ENCODE data around the gene UPK3A. TPM values are rescaled to one million over a fixed set of nuclear protein-coding genes. Genes with fewer than 3 reads are reported as not detected.
A peak's percentile ranks its signal among the peaks of the same experiment; 100 is the strongest.
"Not testable (repeated sequence)": the region's sequence is repeated elsewhere in the genome, so short reads cannot be mapped to it uniquely, and the experiment has no call there.

Gene UPK3A
- total RNA-seq, 1 experiment from 2014 or later: not detected

DNA sequence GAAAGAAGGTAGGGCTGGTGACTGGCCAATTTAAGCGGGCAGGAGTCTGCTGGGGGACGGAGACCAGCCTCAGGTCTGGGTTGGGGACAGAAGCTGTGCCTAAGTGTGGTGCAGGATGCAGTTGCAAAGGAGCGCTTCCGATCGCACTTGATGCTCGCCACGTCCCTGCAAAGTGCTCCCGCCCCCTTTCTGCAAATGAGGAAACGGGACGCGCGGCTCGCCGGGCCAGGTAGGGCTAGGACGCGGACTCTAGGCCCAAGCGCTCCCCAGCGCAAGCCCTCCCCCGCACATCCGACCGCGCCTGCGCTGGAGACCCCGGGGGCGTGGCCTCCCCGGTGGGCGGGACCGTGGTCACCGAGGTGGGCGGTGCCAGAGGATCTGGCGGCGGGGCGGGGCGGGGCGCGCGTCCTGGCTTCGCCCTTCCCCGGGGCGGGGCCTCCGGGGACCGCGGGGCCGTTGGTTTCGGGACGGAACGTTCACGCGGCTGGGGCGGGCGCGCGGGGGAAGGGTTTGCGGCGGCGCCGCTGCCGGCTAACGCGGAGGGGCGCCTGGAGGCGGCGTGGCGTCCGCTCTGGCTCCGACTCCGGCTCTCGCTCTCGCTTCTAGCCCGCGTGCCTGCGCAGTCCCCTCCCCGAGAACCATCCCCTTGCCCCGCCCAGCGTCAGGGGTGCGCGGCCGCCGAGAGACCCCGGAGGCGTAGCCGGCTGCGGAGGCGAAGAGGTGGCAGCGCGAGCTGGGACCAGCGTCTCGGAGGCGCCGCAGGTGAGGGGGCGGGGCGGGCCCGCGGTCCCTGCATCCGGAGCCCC lies 24.9 kb downstream of the UPK3A start, which contains the start of gene FAM118A:
Gene FAM118A, plus strand, starts transcription at position 513 of the 806 bp plus-strand sequence. CDS start 12,446 bp downstream, outside the sequence.
- DNase-seq (ENCODE audit: low read depth): peak; percentile 82

DNA sequence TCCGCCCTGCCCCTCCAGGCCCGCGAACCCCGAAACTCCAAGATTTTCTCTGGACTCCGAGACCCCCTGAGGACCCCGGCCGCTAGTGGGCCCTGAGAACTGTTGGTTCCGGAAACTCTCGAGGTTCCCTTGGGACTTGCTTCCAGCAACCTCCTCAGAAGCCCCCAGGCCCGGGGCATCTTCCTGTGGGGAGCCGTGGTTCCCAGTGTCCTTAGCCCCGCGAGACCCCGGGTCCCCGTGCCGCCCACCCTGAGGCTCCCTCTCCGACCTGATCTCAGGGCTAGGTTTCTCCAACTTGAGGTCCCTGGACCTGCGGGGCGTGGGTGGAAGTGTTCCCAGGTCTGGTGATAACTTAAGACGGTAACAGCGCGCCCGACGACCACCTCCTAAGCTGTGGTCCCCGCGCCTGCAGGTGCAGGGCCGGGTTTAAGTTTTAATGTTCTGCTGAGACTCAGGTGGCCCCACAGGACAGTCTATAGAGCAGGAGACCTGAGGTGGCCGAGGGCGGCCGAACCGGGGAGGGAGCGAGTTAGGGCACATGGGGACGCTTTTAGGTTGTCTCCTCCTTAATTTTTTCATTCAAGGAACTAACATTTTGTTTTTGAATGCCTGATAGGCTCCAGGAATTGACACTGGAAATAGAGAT lies 25.7 kb downstream of the UPK3A start:
- no peak for DNase-seq (ENCODE audit: low read depth)

DNA sequence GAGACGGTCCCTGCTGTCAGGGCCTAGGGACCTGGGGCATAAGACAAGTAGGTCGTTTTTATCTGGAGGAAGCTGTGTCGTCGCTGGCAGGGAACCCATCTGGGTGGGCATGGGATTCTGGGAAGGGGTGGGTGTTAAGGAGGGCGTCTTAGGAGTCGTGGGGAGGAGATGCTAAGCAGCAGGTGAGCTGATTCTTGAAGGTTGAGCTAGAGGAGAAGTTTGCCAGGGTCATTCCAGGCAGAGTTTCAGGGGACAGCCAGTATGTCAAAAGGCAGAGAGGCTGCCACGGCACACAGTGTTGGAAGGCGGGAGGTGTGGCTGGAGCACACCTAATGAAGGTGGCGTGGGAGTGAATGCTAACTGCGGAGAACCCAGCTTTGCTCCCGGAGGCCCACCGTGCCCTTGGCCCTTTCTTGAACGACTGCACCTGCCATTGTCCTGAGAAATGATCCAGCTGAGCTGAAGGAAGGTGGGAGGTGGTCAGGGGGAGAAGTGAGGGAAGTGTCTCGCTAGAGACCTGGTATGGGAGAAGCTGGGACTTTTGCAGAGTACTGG lies 26.3 kb downstream of the UPK3A start:
- DNase-seq (ENCODE audit: low read depth): no peak

DNA sequence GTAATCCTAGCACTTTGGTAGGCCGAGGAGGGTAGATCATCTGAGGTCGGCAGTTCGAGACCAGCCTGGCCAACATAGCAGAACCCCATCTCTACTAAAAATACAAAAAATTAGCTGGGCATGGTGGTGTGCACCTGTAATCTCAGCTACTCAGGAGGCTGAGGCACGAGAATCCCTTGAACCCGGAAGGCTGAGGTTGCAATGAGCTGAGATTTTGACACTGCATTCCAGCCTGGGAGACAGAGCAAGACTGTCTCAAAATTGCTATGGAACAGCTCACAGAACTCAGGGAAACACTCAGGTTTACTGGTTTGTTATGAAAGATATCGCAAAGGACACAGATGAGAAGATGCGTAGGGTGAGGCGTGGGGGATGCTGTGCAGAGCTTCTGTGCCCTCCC lies 27.7 kb downstream of the UPK3A start:
- DNase-seq (ENCODE audit: low read depth): no peak

DNA sequence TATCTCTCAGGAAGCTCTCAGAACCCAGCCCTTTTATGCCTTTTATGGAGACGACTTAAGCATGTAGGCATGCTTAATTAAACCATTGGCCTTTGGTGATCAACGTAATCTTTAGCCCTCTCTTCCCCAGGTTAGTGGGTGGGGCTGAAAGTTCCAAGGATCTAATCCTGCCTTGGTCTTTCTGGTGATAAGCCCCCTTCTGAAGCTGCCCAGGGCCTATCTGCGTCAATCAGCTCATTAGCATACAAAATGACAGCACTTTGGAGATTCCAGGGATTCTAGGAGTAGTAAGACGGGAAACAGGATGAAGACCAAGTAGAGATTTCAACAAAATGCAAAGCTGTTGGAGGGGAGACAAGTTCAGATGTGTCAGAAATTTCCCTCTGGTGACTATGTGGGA lies 28.1 kb downstream of the UPK3A start:
- no peak for DNase-seq (ENCODE audit: low read depth)

DNA sequence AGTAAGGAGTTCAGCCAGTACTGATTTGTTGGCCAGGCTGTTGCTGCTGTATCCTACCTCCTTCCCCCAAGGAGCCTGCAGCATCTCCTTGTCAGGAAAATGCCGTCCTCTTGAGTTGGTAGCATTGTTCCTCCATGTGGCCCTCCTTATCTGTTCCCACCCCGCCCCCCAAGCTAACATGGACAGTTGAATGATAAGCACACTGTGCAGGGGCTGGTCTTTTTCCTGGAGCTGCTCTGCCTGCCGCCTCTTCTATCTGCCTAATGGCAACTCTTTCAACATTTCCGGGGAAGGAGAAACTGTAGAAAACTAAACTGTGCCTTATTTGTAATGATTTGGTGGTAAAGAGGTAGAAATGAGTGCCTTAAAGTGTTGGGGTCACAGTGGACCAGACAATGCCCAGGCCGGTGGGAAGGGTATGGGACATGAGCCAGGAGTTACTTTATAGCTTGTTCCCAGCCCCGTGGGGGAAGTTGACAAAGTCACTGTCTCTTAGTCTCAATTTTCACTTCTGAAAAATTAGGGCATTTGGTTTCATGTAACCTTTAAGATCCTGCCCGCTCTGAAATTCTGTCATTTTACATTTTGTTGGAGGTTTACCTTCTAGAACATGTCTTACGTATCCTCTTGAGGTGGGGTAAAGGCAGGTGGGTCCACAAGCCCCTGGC lies 29.4 kb downstream of the UPK3A start:
- DNase-seq (ENCODE audit: low read depth): no peak

DNA sequence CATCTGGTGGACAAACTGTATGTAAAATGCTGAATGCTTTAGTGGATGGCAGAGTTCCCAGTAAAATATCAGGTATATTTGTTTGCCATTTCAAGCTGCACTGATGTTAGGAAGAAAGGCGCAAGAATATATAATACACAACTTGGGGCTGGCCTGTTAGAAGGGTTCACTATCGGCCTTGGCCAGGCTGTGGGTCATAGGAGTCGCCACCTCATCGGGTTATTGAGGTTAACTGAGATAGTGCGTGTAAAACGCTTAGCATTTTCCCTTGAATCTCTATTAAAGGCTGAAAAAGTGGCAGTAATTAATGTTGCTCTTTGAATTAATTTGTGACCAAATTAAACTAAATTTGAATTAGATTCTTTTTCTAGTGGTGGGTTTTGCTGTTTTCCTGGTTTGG lies 30.0 kb downstream of the UPK3A start:
- DNase-seq (ENCODE audit: low read depth): no peak

DNA sequence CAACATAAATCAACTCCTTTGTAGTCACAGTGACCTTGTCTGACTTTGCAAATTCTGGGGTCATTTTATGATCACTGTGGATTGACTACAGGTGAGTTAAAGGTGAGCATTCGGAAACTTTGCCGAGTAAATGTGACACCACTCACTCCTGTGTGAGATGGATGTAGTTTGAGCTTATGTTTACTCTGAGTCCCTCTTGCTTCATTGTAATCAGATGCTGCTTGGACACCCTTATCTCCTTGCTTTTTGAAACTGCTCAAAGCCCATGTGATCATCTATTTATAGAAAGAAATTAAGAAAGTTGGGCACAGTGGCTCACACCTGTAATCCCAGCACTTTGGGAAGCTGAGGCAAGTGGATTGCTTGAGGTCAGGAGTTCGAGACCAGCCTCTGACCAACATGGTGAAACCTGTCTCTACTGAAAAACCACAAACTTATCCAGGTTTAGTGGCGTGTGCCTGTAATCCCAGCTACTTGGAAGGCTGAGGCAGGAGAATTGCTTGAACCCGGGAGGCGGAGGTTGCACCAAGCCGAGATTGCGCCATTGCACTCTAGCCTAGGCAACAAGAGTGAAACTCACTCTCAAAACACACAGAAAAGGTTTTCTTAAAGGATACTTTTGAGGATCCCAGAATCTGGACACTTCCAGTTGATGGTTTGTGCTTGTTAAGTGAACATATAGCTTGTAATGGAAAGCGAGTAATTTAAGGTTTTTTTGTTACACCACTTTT lies 32.2 kb downstream of the UPK3A start:
- DNase-seq (ENCODE audit: low read depth): no peak

DNA sequence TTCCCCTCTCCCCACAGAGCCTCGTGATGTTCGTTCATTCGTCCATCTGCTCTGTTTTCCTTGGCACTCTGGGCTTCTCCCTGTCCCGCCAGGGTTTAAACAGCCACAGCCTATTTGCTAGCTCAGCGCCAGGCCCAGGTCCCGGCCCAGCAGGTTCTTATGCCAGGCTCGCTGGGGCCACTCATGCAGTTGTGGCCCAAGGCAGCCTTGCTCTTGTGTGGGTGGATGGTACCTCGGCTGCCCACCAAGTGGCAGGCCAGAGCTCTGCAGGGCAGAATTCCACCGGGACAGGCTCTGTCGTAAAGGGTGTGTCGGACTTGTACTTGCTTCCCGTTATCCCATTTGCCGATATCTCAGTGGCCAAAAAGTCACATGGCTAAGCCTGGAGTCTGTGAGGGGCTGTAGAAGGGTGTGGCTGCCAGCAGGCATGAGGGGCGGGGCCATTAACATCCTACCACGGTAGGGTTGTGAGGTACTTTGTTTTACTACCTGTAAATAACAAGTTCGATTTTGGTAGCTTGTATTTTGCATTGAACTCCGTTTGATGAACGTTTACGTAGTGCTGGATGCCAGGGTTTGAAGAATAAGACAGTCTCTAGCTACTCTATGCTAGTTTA lies 32.9 kb downstream of the UPK3A start:
- peak; percentile 23 for DNase-seq (ENCODE audit: low read depth)

DNA sequence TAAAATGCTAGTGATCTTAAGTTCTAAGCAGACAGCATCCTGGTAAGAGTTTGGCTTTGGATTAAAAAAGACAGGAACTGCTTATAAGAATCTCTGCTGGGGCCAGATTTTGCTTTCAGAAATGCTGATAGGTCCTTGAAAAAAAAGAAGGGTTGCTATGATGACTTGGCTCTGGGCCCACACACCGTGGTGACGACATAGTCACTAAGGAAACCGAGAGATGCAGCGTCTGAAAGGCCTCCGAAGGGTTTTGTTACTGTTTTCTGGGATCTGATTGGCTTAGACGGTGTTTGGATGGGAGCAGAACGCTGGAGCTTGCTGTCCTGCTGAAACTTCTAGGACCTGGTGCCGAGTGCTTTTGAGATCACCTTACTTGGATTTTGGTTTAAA lies 33.4 kb downstream of the UPK3A start:
- peak; percentile 68 for DNase-seq (ENCODE audit: low read depth)

DNA sequence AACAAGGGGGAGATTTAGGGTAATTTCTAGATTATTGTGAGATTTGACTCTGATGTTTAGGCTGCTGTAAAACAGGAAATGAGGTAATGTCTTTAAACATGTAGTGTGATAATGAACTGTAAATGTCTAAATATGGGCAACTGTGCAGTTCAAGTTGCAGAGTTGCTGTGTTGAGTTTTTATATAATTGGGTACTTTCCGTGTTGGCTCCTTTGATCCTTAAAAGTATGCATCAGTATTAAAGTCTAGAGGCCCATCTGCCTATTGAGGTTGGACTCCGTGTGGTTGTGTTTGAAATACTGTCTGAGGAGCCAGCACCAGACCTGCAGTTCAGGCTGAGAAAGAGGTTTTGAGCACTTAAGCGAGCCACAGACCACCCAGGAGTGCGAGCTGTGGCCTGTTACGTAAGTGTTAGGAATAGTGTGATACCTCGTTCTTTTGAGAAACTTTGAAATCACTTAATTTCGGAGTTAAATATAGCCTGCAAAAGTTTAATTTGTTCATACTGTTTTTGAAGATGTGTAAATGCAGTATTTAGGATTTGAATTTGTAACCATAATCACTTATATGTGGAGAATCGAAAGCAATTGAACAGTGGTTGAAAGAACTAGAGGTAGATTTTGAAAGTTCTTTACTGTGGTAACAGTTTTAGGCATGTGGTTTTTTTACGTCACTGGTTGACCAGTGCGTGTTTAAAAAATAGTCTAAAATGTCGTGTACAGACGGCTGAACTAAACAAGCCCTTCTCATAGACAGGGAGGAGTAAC lies 34.0 kb downstream of the UPK3A start:
- DNase-seq (ENCODE audit: low read depth): no peak

DNA sequence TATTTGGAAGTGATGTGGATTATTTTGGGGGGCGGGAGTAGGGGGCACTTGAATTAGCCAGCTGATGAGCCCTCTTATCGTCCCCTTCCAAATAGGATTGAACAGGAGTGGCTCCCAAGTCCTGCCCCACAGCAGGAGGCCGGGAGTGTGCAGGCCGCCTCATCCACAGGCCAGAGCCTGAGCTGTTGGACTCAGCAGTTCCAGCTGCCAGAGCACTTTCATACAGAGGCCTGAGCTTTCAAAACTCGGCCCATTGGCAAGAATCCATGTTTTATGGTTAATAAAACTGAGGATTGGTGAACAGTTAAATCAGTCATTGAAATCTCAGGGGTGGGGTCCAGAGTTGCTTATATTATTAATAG lies 34.6 kb downstream of the UPK3A start:
- DNase-seq (ENCODE audit: low read depth): peak; percentile 36

DNA sequence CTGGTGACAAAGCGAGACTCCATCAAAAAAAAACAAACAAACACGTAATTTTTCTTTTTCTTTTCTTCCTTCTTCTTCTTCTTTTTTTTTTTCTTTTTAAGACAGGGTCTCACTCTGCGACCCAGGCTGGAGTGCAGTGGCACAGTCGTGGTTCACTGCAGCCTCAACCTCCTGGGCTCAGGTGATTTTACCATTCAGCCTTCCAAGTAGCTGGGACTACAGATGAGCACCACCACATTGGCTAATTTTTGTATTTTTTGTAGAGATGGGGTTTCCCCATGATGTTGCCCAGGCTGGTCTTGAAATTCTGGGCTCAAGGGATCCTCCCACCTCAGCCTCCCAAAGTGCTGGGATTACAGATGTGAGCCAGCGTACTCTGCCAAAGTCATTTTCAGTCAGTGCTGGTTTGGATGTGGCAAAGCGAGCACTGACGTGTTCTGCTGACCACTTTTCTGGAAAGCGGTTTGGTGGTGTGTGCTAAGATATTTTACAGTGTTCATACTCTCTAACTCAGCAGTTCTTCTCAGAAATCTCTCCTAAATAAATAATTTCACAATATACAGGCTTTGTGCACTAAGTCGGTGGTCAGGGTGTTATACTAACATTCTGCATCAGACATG lies 35.7 kb downstream of the UPK3A start:
- no peak for DNase-seq (ENCODE audit: low read depth)

DNA sequence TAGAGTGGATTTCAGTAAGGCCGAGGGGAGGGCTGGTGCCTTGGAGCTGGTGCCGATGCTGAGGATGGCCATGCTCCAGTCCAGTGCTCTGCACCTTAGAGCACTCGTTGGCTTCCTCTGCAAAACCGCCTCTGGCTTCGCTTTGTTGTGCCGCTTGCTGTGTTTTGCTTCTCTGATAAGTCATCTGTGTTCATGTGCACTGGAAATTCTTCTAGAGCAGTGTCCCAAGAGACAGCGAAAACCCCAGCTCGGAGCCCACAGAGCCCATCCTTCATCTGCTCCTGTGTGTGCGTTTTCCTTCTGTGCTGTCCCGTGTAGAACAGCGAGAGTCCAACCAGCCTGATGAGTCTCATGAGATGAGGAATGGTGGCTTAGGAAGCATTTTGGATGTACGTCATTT lies 37.1 kb downstream of the UPK3A start:
- no peak for DNase-seq (ENCODE audit: low read depth)

DNA sequence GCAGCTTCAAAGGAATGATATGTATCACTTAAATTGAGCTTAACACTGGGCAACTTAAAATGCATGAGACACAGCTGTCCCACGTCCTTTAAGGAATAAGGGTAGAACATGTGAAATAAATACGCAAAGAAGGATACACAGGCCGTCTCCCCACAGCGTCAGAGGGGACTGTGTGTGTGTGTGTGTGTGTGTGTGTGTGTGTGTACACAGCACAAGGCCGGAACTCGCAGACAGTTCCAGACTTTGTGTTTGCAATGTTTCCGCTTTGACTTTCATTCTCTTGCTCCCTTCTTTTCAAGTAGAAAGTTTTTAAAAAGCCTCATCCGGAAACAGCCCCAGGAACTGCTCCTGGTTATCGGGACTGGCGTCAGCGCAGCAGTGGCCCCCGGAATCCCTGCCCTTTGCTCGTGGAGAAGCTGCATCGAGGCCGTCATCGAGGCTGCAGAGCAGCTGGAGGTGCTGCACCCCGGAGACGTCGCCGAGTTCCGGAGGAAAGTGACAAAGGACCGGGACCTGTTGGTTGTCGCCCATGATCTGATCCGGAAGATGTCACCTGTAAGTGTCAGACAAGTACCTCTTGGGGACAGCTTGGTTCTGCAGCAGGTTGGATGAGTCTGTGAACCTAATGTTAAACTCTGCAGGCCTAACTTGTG lies 38.2 kb downstream of the UPK3A start:
- DNase-seq (ENCODE audit: low read depth): no peak

DNA sequence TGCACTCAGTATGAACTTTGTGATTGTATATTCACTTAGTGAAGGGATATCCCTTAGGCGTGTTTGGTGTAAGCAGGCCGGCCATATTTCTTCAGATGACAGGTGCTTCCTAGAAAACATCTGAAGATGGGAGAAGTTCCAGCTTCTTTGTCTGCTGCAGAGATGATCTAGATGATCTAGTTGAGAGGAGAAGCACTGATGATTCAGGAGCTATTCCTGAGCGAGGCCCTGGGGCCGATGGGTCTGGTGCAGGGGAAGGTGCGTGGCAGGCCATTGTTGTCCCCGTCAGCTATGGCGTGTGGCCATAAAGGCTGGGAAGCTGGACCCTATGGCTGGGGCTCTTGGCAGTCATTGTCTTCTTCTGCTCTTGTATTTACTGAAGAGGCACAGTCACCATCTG lies 38.9 kb downstream of the UPK3A start:
- DNase-seq (ENCODE audit: low read depth): no peak

DNA sequence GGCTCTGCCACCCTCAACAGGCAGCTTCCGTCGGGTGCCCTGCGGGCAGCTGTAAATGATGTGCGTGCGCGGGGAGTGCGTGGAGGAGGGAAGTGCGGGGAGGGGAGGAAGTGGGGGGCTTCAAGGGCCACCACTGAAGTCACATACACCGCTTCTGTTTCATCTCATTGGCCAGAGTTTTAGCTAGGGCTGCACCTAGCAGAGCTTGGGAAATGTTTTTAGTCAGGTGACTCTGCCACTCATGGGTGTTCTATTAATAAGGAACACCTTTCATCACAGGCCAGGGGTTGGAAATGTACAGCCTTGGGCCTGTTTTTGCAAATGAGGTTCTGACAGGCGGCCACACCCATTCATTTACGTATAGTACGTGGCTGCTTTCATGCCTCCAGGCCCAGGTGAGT lies 39.6 kb downstream of the UPK3A start:
- DNase-seq (ENCODE audit: low read depth): no peak

DNA sequence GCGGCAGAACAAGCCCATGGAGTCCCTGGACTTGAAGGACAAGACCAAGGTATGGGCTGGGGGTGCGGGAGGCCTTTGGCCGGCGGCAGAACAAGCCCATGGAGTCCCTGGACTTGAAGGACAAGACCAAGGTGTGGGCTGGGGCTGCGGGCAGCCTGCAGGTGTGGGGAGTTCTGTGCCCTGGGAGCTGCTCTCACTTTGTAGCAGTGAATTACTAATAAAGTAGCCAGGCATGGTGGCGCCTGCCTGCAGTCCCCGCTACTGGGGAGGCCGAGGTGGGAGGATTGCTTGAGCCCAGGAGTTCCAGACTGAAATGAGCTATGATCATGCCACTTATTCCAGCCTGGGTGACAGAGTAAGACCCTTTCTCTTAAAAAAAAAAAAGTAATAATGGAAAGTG lies 43.5 kb downstream of the UPK3A start:
- DNase-seq (ENCODE audit: low read depth): not testable (repeated sequence)

DNA sequence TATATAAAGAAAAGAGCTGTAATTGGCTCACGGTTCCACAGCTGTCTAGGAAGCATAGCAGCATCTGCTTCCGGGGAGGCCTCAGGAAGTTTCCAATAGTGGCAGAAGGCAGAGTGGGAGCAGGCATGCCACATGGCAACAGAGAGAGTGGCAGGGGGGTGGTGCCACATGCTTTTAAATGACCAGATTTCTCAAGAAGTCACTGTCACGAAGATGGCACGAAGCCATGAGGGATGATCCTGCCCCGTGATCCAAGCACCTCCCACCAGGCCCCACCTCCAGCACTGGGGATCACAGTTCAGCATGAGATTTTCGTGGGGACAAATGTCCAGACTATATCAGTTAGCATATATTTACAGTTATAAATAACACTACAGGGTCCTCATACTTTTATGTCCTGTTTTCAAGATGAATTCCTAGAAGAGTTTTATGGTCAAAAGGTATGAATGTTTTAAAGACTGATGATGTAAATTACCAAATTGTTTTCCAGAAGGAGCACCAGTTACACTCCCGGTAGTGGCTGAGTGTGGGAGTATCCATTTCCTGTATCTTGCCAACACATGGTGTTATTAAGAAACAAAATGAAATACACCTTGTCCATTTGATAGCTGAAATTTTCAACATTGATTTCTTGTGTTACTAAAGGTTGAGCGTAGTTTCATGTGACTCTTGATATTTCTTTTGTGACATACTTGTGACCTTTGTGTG lies 44.2 kb downstream of the UPK3A start:
- DNase-seq (ENCODE audit: low read depth): no peak

Measured in LHCN-M2 (cell line).